Left ventricle myocardium superior (tissue), 1 donor: ENCODE results near the gene MSL3. TPM values are rescaled to one million over a fixed set of nuclear protein-coding genes. Genes with fewer than 3 reads are reported as not detected.

ENCODE experiments used
- ATAC-seq: fragments of 200-7000 bp; cut with Tn5 transposase; one replicate; pipeline ENCODE4 v1.9.1; 2020; ENCODE audit warnings: mild to moderate bottlenecking, moderate library complexity
- DNase-seq: peaks from one replicate; pipeline ENCODE4 v3.0.0-alpha.2; 2020
- intact Hi-C: fragments of 100-400 bp; cut with micrococcal nuclease; formaldehyde crosslinking; loops from one replicate; pipeline ENCODE4 v1.11.0; 2022
- total RNA-seq: library from RNA; stranded (reverse); fragmentation: NEBNext Ultra II Directional; extraction: Animal tissue kit (Norgen Biotek cat#: 25700); gene quantifications from one replicate; pipeline ENCODE4 v1.2.1, GENCODE V29; 2021
- donor health status: DM: no; HTN: yes; CAD: no; lungs with severe emphysema.

The MSL3 gene
- total RNA-seq, 1 donor from 2014 or later = 12.2 TPM

GRCh38 chrX:11757397-11757718, 679 bp upstream of the MSL3 start:
- DNase-seq (no peak), ATAC-seq (no peak)
- intact Hi-C loops = no loop called here

- intact Hi-C loops = no loop called here
- DNase-seq (peak; percentile 93), ATAC-seq (peak; percentile 89)
Measured at GRCh38 chrX:11758400-11759171, 549 bp downstream of the MSL3 start.

GRCh38 chrX:11759172-11759460, 1.1 kb downstream of the MSL3 start:
- ATAC-seq = no peak
- intact Hi-C loops = no loop called here
- no peak for DNase-seq

GRCh38 chrX:11759461-11760311, 1.6 kb downstream of the MSL3 start:
- peak; percentile 77 for DNase-seq
- peak; percentile 93 for ATAC-seq
- intact Hi-C loops = no loop called here

- DNase-seq (no peak), ATAC-seq (no peak)
- intact Hi-C loops = no loop called here
Measured at GRCh38 chrX:11760958-11761357, 2.9 kb downstream of the MSL3 start.

GRCh38 chrX:11764602-11765067, 6.6 kb downstream of the MSL3 start:
- DNase-seq (no peak), ATAC-seq (no peak)
- intact Hi-C loops = no loop called here

- DNase-seq = no peak
Measured at GRCh38 chrX:11765449-11765848, 7.4 kb downstream of the MSL3 start.

GRCh38 chrX:11766487-11766886, 8.4 kb downstream of the MSL3 start:
- intact Hi-C loops = no loop called here
- DNase-seq (no peak), ATAC-seq (no peak)

More at GRCh38 chrX:11765449-11765848, 7.4 kb downstream of the MSL3 start:
- no peak for ATAC-seq
- intact Hi-C loops = no loop called here

- intact Hi-C loops = no loop called here
- DNase-seq (no peak), ATAC-seq (no peak)
Measured at GRCh38 chrX:11768039-11768438, 10.0 kb downstream of the MSL3 start.

GRCh38 chrX:11770320-11770719, 12.3 kb downstream of the MSL3 start:
- ATAC-seq = peak; percentile 62
- no peak for DNase-seq

GRCh38 chrX:11778230-11778629, 20.2 kb downstream of the MSL3 start:
- intact Hi-C loops = no loop called here

More at GRCh38 chrX:11770320-11770719, 12.3 kb downstream of the MSL3 start:
- intact Hi-C loops = loop anchor here (5.0 kb wide), 1 partner anchor 238 kb away; no protein-coding TSS in a partner anchor

GRCh38 chrX:11781133-11781532, 23.1 kb downstream of the MSL3 start:
- intact Hi-C loops = no loop called here

More at GRCh38 chrX:11778230-11778629, 20.2 kb downstream of the MSL3 start:
- no peak for DNase-seq
- ATAC-seq = no peak

GRCh38 chrX:11781734-11782370, 23.8 kb downstream of the MSL3 start:
- DNase-seq (no peak), ATAC-seq (no peak)
- intact Hi-C loops = no loop called here

More at GRCh38 chrX:11781133-11781532, 23.1 kb downstream of the MSL3 start:
- ATAC-seq (no peak), DNase-seq (no peak)

GRCh38 chrX:11784543-11784942, 26.5 kb downstream of the MSL3 start:
- intact Hi-C loops = no loop called here
- no peak for DNase-seq
- no peak for ATAC-seq

- intact Hi-C loops = no loop called here
- ATAC-seq = no peak
- no peak for DNase-seq
Measured at GRCh38 chrX:11786862-11787261, 28.8 kb downstream of the MSL3 start.

- intact Hi-C loops = no loop called here
Measured at GRCh38 chrX:11787564-11787963, 29.5 kb downstream of the MSL3 start.

GRCh38 chrX:11789809-11790208, 31.8 kb downstream of the MSL3 start:
- no peak for DNase-seq
- ATAC-seq = no peak
- intact Hi-C loops = no loop called here

More at GRCh38 chrX:11787564-11787963, 29.5 kb downstream of the MSL3 start:
- DNase-seq (peak; percentile 60), ATAC-seq (peak; percentile 53)

GRCh38 chrX:11791090-11791489, 33.1 kb downstream of the MSL3 start:
- intact Hi-C loops = no loop called here
- no peak for DNase-seq
- ATAC-seq = no peak

- intact Hi-C loops = no loop called here
- DNase-seq = no peak
- ATAC-seq = no peak
Measured at GRCh38 chrX:11791537-11791936, 33.5 kb downstream of the MSL3 start.
